Neural crest cell (in vitro differentiated cells): ENCODE measurements around the gene PDGFB. TPM values are rescaled to one million over a fixed set of nuclear protein-coding genes. Genes with fewer than 3 reads are reported as not detected.

ENCODE experiments used
- DNase-seq: peaks from one replicate; pipeline ENCODE4 v3.0.0; 2021; ENCODE audit warnings: low read depth, mixed read lengths, low spot score
- H3K27ac Mint-ChIP-seq: one replicate; pipeline ENCODE4 v1.8.0; 2021; ENCODE audit warnings: mild to moderate bottlenecking, mixed read lengths; ENCODE audit not compliant: unreplicated experiment
- H3K27me3 Mint-ChIP-seq: 2 replicates; pipeline ENCODE4 v1.8.0; 2021; ENCODE audit warnings: low read depth, mild to moderate bottlenecking, mixed read lengths
- H3K36me3 Mint-ChIP-seq: 2 replicates; pipeline ENCODE4 v1.8.0; 2021; ENCODE audit warnings: low read depth, mild to moderate bottlenecking, mixed read lengths
- H3K4me1 Mint-ChIP-seq: 2 replicates; pipeline ENCODE4 v1.8.0; 2021; ENCODE audit warnings: mixed read lengths
- H3K4me3 Mint-ChIP-seq: one replicate; pipeline ENCODE4 v1.8.0; 2021; ENCODE audit warnings: mild to moderate bottlenecking, mixed read lengths
- H3K9me3 Mint-ChIP-seq: 2 replicates; pipeline ENCODE4 v1.8.0; 2021; ENCODE audit warnings: mixed read lengths
- CTCF ChIP-seq: fragments of 200-600 bp; sonication (generic); conservative IDR thresholded peaks from 2 replicates; pipeline ENCODE4 v1.5.0; 2021; ENCODE audit warnings: antibody characterized with exemption, mild to moderate bottlenecking
- total RNA-seq: library from RNA; stranded (reverse); gene quantifications from 2 replicates; pipeline ENCODE4 v1.2.1, GENCODE V29; 2021

Gene PDGFB
- total RNA-seq, 1 donor from 2014 or later = 0.16 TPM

GRCh38 chr22:39263626-39264348, 19.0 kb upstream of the PDGFB start:
- DNase-seq = no peak
- H3K27ac Mint-ChIP-seq = no peak overlapping the region

GRCh38 chr22:39259666-39260065, 14.9 kb upstream of the PDGFB start:
- Mint-ChIP-seq H3K4me3 (no peak overlapping the region), H3K27me3 (no peaks in the 10 kb centered on the region), H3K27ac (no peak overlapping the region), H3K4me1 (peaks cover 20% of the 10 kb centered on the region), H3K9me3 (no peaks in the 10 kb centered on the region), H3K36me3 (no peaks in the 10 kb centered on the region)
- DNase-seq = no peak
- no peak for TF ChIP-seq CTCF

More at GRCh38 chr22:39263626-39264348, 19.0 kb upstream of the PDGFB start:
- H3K4me3 Mint-ChIP-seq = no peak overlapping the region
- H3K36me3 Mint-ChIP-seq = no peaks in the 10 kb centered on the region
- H3K27me3 Mint-ChIP-seq = no peaks in the 10 kb centered on the region
- H3K9me3 Mint-ChIP-seq = no peaks in the 10 kb centered on the region
- peaks cover 4% of the 10 kb centered on the region for H3K4me1 Mint-ChIP-seq
- no peak for TF ChIP-seq CTCF

GRCh38 chr22:39257901-39258475, 13.2 kb upstream of the PDGFB start:
- Mint-ChIP-seq H3K9me3 (no peaks in the 10 kb centered on the region), H3K36me3 (no peaks in the 10 kb centered on the region), H3K27me3 (no peaks in the 10 kb centered on the region), H3K4me1 (peaks cover 23% of the 10 kb centered on the region), H3K4me3 (no peak overlapping the region), H3K27ac (no peak overlapping the region)
- no peak for TF ChIP-seq CTCF
- DNase-seq = no peak

- no peak overlapping the region for H3K4me3 Mint-ChIP-seq
- TF ChIP-seq CTCF = no peak
- no peaks in the 10 kb centered on the region for H3K27me3 Mint-ChIP-seq
- no peaks in the 10 kb centered on the region for H3K36me3 Mint-ChIP-seq
- peaks cover 19% of the 10 kb centered on the region for H3K4me1 Mint-ChIP-seq
- no peak overlapping the region for H3K27ac Mint-ChIP-seq
- H3K9me3 Mint-ChIP-seq = no peaks in the 10 kb centered on the region
- DNase-seq = no peak
These were observed 12.2 kb upstream of the PDGFB start for GRCh38 chr22:39256979-39257378.

GRCh38 chr22:39256186-39256552, 11.4 kb upstream of the PDGFB start:
- H3K4me1 Mint-ChIP-seq = peaks cover 19% of the 10 kb centered on the region
- no peak overlapping the region for H3K27ac Mint-ChIP-seq
- TF ChIP-seq CTCF = no peak
- H3K36me3 Mint-ChIP-seq = no peaks in the 10 kb centered on the region
- no peaks in the 10 kb centered on the region for H3K27me3 Mint-ChIP-seq
- DNase-seq = no peak
- no peak overlapping the region for H3K4me3 Mint-ChIP-seq
- H3K9me3 Mint-ChIP-seq = no peaks in the 10 kb centered on the region
